Stomach smooth muscle (tissue), 2 donors: ENCODE measurements around the gene ZNF362.

Experiments
- H3K27ac ChIP-seq: one replicate; pipeline ENCODE4 v1.7.0; 2013; ENCODE audit warnings: mild to moderate bottlenecking, low read length, inconsistent platforms
- H3K27me3 ChIP-seq, 2 donors: one replicate each; pipeline ENCODE4 v1.7.0; 2013; ENCODE audit warnings: low read length in 2 of 2; ENCODE audit not compliant: insufficient read depth in 2 of 2, control insufficient read depth in 1 of 2
- H3K36me3 ChIP-seq, 2 donors: one replicate each; pipeline ENCODE4 v1.7.0; 2013; ENCODE audit warnings: low read length in 2 of 2; ENCODE audit not compliant: control insufficient read depth in 2 of 2, insufficient read depth in 2 of 2
- H3K4me1 ChIP-seq: one replicate; pipeline ENCODE4 v1.7.0; 2013; ENCODE audit warnings: low read length; ENCODE audit not compliant: control insufficient read depth, insufficient read depth
- H3K4me3 ChIP-seq, 2 donors: one replicate each; pipeline ENCODE4 v1.7.0; 2013; ENCODE audit warnings: low read length in 2 of 2
- H3K9ac ChIP-seq, 2 donors: one replicate each; pipeline ENCODE4 v1.7.0; 2013; ENCODE audit warnings: low read length in 2 of 2, mild to moderate bottlenecking in 1 of 2
- H3K9me3 ChIP-seq, 2 donors: one replicate each; pipeline ENCODE4 v1.7.0; 2013; ENCODE audit warnings: low read length in 2 of 2; ENCODE audit not compliant: control insufficient read depth in 2 of 2
- donor health status: healthy.
- donor health status: Pancreatic carcinoma.

ZNF362 gene

GRCh38 chr1:33257772-33258712 is 1.8 kb downstream of the ZNF362 start:
- Histone ChIP-seq H3K27me3 (no peaks in the 10 kb centered on the region), H3K27ac (peak overlapping the region; percentile 2), H3K9ac (peak overlapping the region; percentile 78 to 80), H3K4me1 (peaks cover 47% of the 10 kb centered on the region), H3K9me3 (no peaks in the 10 kb centered on the region), H3K36me3 (peaks cover 4 to 7% of the 10 kb centered on the region in 2 donors), H3K4me3 (peak overlapping the region; percentile 85 to 86)

DNA sequence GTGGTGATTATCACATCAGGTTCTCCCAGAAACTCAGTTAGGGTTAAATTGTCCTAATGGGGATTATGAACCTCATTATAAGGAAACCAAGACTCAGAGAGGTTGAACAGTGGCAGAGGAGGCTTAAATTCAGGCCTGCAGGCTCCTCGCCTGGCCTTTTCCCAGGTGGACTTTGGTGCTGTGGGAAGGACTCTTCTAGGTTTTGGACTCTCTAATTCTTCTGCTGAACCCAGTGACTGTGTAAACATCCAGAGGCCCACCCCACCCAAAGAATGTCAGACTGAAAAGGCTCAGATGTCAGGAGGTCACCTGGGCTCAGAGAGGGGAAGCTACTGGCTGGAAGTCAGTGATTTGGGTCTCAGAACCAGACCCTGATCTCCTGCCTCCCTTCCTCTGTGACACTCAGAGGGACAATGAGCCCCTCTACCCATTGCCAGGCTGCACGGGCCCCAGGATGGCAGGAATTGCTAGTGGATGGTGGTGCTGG is 2.5 kb downstream of the ZNF362 start:
- Histone ChIP-seq H3K4me3 (peak overlapping the region in 1 of 2 donors; percentile 85), H3K27ac (no peak overlapping the region), H3K9me3 (no peaks in the 10 kb centered on the region), H3K4me1 (peaks cover 52% of the 10 kb centered on the region), H3K9ac (peak overlapping the region; percentile 36 to 78), H3K27me3 (no peaks in the 10 kb centered on the region), H3K36me3 (peaks cover 4 to 7% of the 10 kb centered on the region in 2 donors)

DNA sequence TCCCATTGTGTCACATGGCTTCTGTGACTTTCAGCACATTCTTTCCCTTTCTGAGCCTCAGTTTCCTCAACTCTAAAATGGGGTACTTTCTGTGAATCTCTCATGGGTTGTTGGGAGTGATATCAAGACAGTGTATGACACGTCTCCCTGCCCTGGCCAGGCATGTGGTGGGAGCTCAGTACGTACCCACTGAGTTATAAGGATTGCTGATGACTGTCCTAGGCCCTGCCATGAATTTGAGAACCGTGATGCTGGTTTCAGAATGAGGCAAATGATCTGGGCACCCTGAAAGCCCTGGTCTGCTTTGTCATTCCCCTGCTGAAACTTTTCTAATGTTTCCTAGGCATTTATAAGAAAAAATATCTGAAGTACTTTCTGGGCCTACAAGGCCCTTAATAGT is 3.6 kb downstream of the ZNF362 start:
- peaks cover 54% of the 10 kb centered on the region for H3K4me1 ChIP-seq
- H3K27me3 ChIP-seq = no peaks in the 10 kb centered on the region
- peak overlapping the region in 1 of 2 donors; percentile 21 for H3K9ac ChIP-seq
- H3K9me3 ChIP-seq = no peaks in the 10 kb centered on the region
- H3K27ac ChIP-seq = no peak overlapping the region
- H3K4me3 ChIP-seq = no peak overlapping the region
- H3K36me3 ChIP-seq = peaks cover 4 to 7% of the 10 kb centered on the region in 2 donors

GRCh38 chr1:33260439-33260838 is 4.1 kb downstream of the ZNF362 start:
- H3K9me3 ChIP-seq = no peaks in the 10 kb centered on the region
- peak overlapping the region in 1 of 2 donors; percentile 30 for H3K9ac ChIP-seq
- H3K27ac ChIP-seq = no peak overlapping the region
- H3K4me1 ChIP-seq = peaks cover 52% of the 10 kb centered on the region
- H3K36me3 ChIP-seq = peaks cover 4 to 7% of the 10 kb centered on the region in 2 donors
- H3K4me3 ChIP-seq = no peak overlapping the region
- H3K27me3 ChIP-seq = no peaks in the 10 kb centered on the region

DNA sequence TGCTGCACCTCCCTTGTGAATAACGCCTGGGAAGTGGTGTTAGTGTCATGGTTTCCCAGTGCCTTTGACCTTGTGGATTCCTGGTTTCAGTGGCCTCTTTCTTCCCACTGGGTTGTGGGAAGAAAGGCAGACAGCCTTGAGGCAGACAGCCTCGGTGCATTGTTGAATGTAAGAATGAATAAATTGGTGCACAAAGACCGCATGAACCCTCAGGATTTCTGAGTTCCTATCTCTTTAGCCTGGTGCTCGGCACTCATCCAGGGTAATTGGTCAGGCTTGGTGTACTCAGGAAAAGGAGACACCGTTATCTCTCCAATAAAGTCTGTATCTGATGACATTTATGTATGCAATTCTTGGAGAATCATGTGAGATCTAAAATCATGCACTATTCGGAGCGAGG is 5.1 kb downstream of the ZNF362 start:
- peaks cover 51% of the 10 kb centered on the region for H3K4me1 ChIP-seq

GRCh38 chr1:33263890-33264504 is 7.7 kb downstream of the ZNF362 start:
- Histone ChIP-seq H3K9ac (no peak overlapping the region), H3K27ac (no peak overlapping the region), H3K4me3 (no peak overlapping the region)

More for the DNA sequence above, 5.1 kb downstream of the ZNF362 start:
- H3K9me3 ChIP-seq = no peaks in the 10 kb centered on the region
- no peak overlapping the region for H3K9ac ChIP-seq
- H3K27me3 ChIP-seq = no peaks in the 10 kb centered on the region
- H3K36me3 ChIP-seq = peaks cover 4 to 10% of the 10 kb centered on the region in 2 donors
- no peak overlapping the region for H3K4me3 ChIP-seq
- no peak overlapping the region for H3K27ac ChIP-seq

DNA sequence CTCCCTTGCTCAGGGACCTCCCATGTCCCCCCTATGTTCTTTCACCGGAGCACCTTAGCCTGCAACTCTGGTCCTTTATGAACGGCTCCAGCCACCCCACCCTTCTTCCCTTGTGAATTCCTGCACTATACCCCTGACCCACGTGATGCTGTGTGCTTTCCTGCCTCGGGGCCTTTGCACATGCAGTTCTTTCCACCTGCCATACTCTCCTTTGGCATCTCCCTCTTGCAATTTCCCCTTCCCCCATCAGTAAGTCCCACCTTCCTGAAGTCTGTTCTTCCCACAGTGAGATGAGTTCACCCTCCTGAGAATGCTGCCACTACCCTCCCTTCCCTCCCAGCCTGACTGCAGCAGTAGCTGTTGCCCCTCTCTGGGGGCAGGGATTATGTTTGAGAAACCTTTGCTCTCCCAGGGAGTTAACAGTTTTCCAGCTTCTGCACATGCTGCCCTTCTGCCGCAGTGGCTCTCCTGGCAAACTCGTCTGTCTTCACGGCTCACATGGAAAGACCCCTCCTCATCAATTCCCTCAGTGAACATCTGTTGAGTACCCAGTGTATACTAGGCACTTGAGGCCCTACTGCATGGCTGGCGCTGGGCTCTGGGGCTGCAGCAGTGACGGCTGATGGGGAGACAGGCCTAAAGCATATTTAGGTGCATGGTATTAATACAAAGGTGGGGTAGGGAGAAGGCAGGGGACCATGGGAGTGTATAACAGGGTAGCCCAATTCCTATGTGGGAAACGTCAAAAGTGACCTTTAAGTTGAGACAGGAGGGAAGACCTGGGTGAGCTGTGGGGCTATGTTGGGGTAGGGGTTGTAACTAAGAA is 9.7 kb downstream of the ZNF362 start:
- Histone ChIP-seq H3K9me3 (no peaks in the 10 kb centered on the region), H3K4me1 (peaks cover 26% of the 10 kb centered on the region)

More at GRCh38 chr1:33263890-33264504, 7.7 kb downstream of the ZNF362 start:
- Histone ChIP-seq H3K36me3 (peaks cover 4 to 12% of the 10 kb centered on the region in 2 donors), H3K27me3 (no peaks in the 10 kb centered on the region), H3K4me1 (peaks cover 37% of the 10 kb centered on the region), H3K9me3 (no peaks in the 10 kb centered on the region)

GRCh38 chr1:33266766-33267165 is 10.5 kb downstream of the ZNF362 start:
- peaks cover 6 to 16% of the 10 kb centered on the region in 2 donors for H3K36me3 ChIP-seq
- no peaks in the 10 kb centered on the region for H3K9me3 ChIP-seq
- no peaks in the 10 kb centered on the region for H3K27me3 ChIP-seq
- H3K27ac ChIP-seq = no peak overlapping the region
- no peak overlapping the region for H3K4me3 ChIP-seq
- no peak overlapping the region for H3K9ac ChIP-seq
- peaks cover 26% of the 10 kb centered on the region for H3K4me1 ChIP-seq

More for the DNA sequence above, 9.7 kb downstream of the ZNF362 start:
- Histone ChIP-seq H3K4me3 (no peak overlapping the region), H3K27me3 (no peaks in the 10 kb centered on the region), H3K9ac (no peak overlapping the region), H3K36me3 (peaks cover 4 to 14% of the 10 kb centered on the region in 2 donors), H3K27ac (no peak overlapping the region)

GRCh38 chr1:33267468-33268205 is 11.3 kb downstream of the ZNF362 start:
- Histone ChIP-seq H3K9ac (no peak overlapping the region), H3K36me3 (peaks cover 10 to 15% of the 10 kb centered on the region in 2 donors), H3K27me3 (no peaks in the 10 kb centered on the region), H3K4me1 (peaks cover 25% of the 10 kb centered on the region), H3K9me3 (no peaks in the 10 kb centered on the region), H3K4me3 (no peak overlapping the region), H3K27ac (no peak overlapping the region)
